ENCODE measurements around the gene ARHGEF1. TPM values are rescaled to one million over a fixed set of nuclear protein-coding genes. Genes with fewer than 3 reads are reported as not detected.
A peak's percentile ranks its signal among the peaks of the same experiment; 100 is the strongest.

The ARHGEF1 gene
- total RNA-seq: 10 to 100 TPM; 20.2 to 57.7 (median 25.9) TPM
- polyA plus RNA-seq: 100 to 1,000 TPM in 1 of 2 donors, 10 to 100 TPM in 1; 33.4 to 143 TPM
- long read RNA-seq, donor 1, transcript ARHGEF1-203 (29 exons, 3,243 nt): major isoform, 6 of 35 reads
- long read RNA-seq, donor 1, partial matches to known transcripts: 17 of 35 reads
- long read RNA-seq, donor 1, other reads (novel, unspliced or antisense): 8 of 35 reads
- long read RNA-seq, donor 2, transcript ARHGEF1-203 (29 exons, 3,243 nt): major isoform, 6 of 27 reads
- long read RNA-seq, donor 2, partial matches to known transcripts: 10 of 27 reads
- long read RNA-seq, donor 2, other reads (novel, unspliced or antisense): 8 of 27 reads
- long read RNA-seq, donor 3, transcript ARHGEF1-203 (29 exons, 3,243 nt): major isoform, 9 of 51 reads
- long read RNA-seq, donor 3, partial matches to known transcripts: 26 of 51 reads
- long read RNA-seq, donor 3, other reads (novel, unspliced or antisense): 14 of 51 reads

- Histone ChIP-seq H3K9me3 (no peaks in the 10 kb centered on the region), H3K4me3 (peak within 1 kb of the TSS; percentile 79 to 99 (median 96)), H3K27me3 (no peaks in the 10 kb centered on the region), H3K36me3 (peaks cover 0 to 13% (median 0%) of the 10 kb centered on the region in 9 donors), H3K27ac (peak within 1 kb of the TSS; percentile 89 to 99 (median 94)), H3K4me1 (peaks cover 9 to 54% (median 34%) of the 10 kb centered on the region in 9 donors)
- peak; percentile 24 to 57 (median 41) for ATAC-seq
- 2% methylated on average over 40 to 71 of the region's 80 CpGs for WGBS, 2 donors
- intact Hi-C loops (cut with DNase I): loop anchor here in 5 of 10 donors (1.0 to 10.0 kb wide), 4 partner anchors 22 to 74 kb away; partner anchors contain the start of genes RPS19 (in 3 of the 5) and RABAC1 (in 2 of the 5)
- DNase-seq: peak; percentile 74 to 79
- no peak for TF ChIP-seq CTCF (IDR thresholded peaks at IDR 0.05)
These were observed at the start of gene ARHGEF1 for GRCh38 chr19:41882568-41883462. Gene ARHGEF1 (plus strand): TSS chr19:41883184. CDS start chr19:41888083, 4,899 bp downstream.

- ATAC-seq (no peak), DNase-seq (no peak)
- TF ChIP-seq CTCF (IDR thresholded peaks at IDR 0.05): no peak
- H3K27ac ChIP-seq: no peak overlapping the region
- no peaks in the 10 kb centered on the region for H3K36me3 ChIP-seq
- H3K4me3 ChIP-seq: no peak overlapping the region
- intact Hi-C loops (cut with DNase I): no loop called here
- 37 to 41% methylated on average over 13 of the region's 13 CpGs for WGBS, 2 donors
- H3K4me1 ChIP-seq: no peaks in the 10 kb centered on the region
- H3K27me3 ChIP-seq: peaks cover 0 to 79% (median 49%) of the 10 kb centered on the region in 7 donors
- no peaks in the 10 kb centered on the region for H3K9me3 ChIP-seq
These were observed 44.8 kb upstream of the ARHGEF1 start for GRCh38 chr19:41837981-41838708.

- intact Hi-C loops (cut with DNase I): no loop called here
- Histone ChIP-seq H3K9me3 (no peaks in the 10 kb centered on the region), H3K4me1 (no peaks in the 10 kb centered on the region), H3K27ac (no peak overlapping the region), H3K36me3 (no peaks in the 10 kb centered on the region), H3K4me3 (no peak overlapping the region), H3K27me3 (peaks cover 0 to 74% (median 49%) of the 10 kb centered on the region in 7 donors)
- DNase-seq (no peak), ATAC-seq (no peak)
- no peak for TF ChIP-seq CTCF (IDR thresholded peaks at IDR 0.05)
- WGBS, 2 donors: 60 to 70% methylated on average over 2 of the region's 2 CpGs
These were observed 43.8 kb upstream of the ARHGEF1 start for GRCh38 chr19:41839211-41839610.
